DOHH2 (cell line): ENCODE measurements around the gene MUC6.

ENCODE experiments used
- H3F3A ChIP-seq: fragments of 200-600 bp; sonication (generic), shearing (Covaris generic); 2 replicates; pipeline ENCODE4 v1.6.0; 2016; ENCODE audit warnings: antibody characterized with exemption, mild to moderate bottlenecking; ENCODE audit not compliant: control insufficient read depth, insufficient read depth
- H3K27ac ChIP-seq: fragments of 200-600 bp; sonication (generic); 2 replicates; pipeline ENCODE4 v1.5.1; 2014; ENCODE audit warnings: low read depth, mild to moderate bottlenecking, low read length, moderate library complexity
- H3K27me3 ChIP-seq: fragments of 200-600 bp; sonication (generic); 2 replicates; pipeline ENCODE4 v1.6.1; 2014; ENCODE audit warnings: mild to moderate bottlenecking, low read length, mixed read lengths; ENCODE audit not compliant: control insufficient read depth
- H3K36me3 ChIP-seq: fragments of 200-600 bp; sonication (generic); 2 replicates; pipeline ENCODE4 v1.6.1; 2014; ENCODE audit warnings: mild to moderate bottlenecking, low read length, moderate library complexity, mixed read lengths; ENCODE audit not compliant: control insufficient read depth
- H3K4me1 ChIP-seq: fragments of 200-600 bp; sonication (generic); 2 replicates; pipeline ENCODE4 v1.6.1; 2014; ENCODE audit warnings: mild to moderate bottlenecking, low read length, mixed read lengths; ENCODE audit not compliant: control insufficient read depth
- H3K4me2 ChIP-seq: fragments of 200-600 bp; sonication (generic); 2 replicates; pipeline ENCODE4 v1.6.0; 2014; ENCODE audit warnings: mild to moderate bottlenecking, low read length, moderate library complexity
- H3K4me3 ChIP-seq: fragments of 200-600 bp; sonication (generic); 2 replicates; pipeline ENCODE4 v1.5.1; 2014; ENCODE audit warnings: mild to moderate bottlenecking, low read length, mixed read lengths
- H3K79me2 ChIP-seq: fragments of 200-600 bp; sonication (generic); 2 replicates; pipeline ENCODE4 v1.6.1; 2014; ENCODE audit warnings: mild to moderate bottlenecking, low read length, mixed read lengths; ENCODE audit not compliant: control insufficient read depth
- H3K9me2 ChIP-seq: fragments of 200-600 bp; sonication (generic); replicated peaks from 2 replicates; pipeline ENCODE4 v1.6.1; 2014; ENCODE audit warnings: mild to moderate bottlenecking, low read length, mixed read lengths; ENCODE audit not compliant: control insufficient read depth
- H3K9me3 ChIP-seq: fragments of 200-600 bp; sonication (generic); 2 replicates; pipeline ENCODE4 v1.6.1; 2014; ENCODE audit warnings: antibody characterized with exemption, low read length, mixed read lengths; ENCODE audit not compliant: control insufficient read depth, insufficient read depth
- H4K20me1 ChIP-seq: fragments of 200-600 bp; sonication (generic); 2 replicates; pipeline ENCODE4 v1.6.0; 2014; ENCODE audit warnings: low read depth, mild to moderate bottlenecking, antibody characterized with exemption, low read length, moderate library complexity; ENCODE audit not compliant: control insufficient read depth, insufficient read depth
- EZH2phosphoT487 ChIP-seq: fragments of 200-600 bp; sonication (generic); IDR thresholded peaks from 2 replicates; pipeline ENCODE4 v1.6.1; 2017; ENCODE audit warnings: borderline replicate concordance, mild to moderate bottlenecking, antibody characterized with exemption, low read length, moderate library complexity, mixed read lengths
- TF ChIP-seq, protein P1 (sequence below): fragments of 200-600 bp; sonication (generic); IDR thresholded peaks from one replicate; pipeline ENCODE4 v1.5.1; 2014; ENCODE audit warnings: antibody characterized with exemption, mild to moderate bottlenecking, low read depth, low read length; ENCODE audit not compliant: poor library complexity, severe bottlenecking

The MUC6 gene

DNA sequence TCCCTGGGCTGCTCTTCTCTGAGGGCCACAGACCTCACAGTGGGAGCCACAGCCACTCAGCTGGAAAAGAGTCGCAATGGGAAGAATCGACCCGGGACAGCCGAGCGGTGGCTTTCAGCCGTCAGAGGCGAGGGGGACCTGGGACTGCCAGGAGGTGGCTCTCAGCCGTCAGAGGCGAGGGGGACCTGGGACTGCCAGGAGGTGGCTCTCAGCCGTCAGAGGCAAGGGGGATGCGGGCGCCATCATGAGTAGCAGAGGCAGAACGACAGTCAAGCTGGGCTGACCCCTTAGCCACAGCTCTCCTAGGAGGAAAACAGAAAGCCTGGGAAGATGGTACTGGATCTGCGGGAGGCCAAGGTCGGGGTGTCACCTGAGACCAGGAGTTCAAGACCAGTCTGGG is 23.2 kb upstream of the MUC6 start:
- Histone ChIP-seq H4K20me1 (no peaks in the 10 kb centered on the region), H3F3A (no peaks in the 10 kb centered on the region), H3K4me2 (no peak overlapping the region), H3K9me2 (no peaks in the 10 kb centered on the region), H3K27me3 (no peaks in the 10 kb centered on the region), H3K36me3 (no peaks in the 10 kb centered on the region), H3K27ac (no peak overlapping the region), H3K4me1 (no peaks in the 10 kb centered on the region), H3K79me2 (no peaks in the 10 kb centered on the region), H3K4me3 (no peak overlapping the region), H3K9me3 (no peaks in the 10 kb centered on the region)
- TF ChIP-seq, protein P1, sequence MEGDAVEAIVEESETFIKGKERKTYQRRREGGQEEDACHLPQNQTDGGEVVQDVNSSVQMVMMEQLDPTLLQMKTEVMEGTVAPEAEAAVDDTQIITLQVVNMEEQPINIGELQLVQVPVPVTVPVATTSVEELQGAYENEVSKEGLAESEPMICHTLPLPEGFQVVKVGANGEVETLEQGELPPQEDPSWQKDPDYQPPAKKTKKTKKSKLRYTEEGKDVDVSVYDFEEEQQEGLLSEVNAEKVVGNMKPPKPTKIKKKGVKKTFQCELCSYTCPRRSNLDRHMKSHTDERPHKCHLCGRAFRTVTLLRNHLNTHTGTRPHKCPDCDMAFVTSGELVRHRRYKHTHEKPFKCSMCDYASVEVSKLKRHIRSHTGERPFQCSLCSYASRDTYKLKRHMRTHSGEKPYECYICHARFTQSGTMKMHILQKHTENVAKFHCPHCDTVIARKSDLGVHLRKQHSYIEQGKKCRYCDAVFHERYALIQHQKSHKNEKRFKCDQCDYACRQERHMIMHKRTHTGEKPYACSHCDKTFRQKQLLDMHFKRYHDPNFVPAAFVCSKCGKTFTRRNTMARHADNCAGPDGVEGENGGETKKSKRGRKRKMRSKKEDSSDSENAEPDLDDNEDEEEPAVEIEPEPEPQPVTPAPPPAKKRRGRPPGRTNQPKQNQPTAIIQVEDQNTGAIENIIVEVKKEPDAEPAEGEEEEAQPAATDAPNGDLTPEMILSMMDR, result no peak
- TF ChIP-seq EZH2phosphoT487, result no peak

DNA sequence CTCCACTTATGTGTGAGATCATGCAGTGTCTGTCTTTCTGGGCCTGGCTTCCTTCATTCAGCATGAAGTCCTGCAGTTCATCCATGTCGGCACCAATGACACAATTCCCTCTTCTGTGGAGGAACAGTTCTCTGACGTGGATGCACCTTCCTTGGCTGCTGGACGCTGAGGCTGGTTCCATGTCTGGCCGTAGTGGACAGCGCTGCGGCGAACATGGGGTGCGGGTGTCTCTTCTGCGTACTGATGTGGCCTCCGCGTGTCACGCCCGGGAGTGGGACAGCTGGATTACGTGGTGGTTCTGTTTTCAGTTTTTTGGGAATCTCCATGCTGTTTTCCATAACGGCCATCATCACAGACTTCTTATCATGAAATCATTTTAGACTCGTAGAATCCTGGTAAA is 21.3 kb upstream of the MUC6 start:
- no peaks in the 10 kb centered on the region for H3K9me2 ChIP-seq
- H3K4me1 ChIP-seq, result no peaks in the 10 kb centered on the region
- H3F3A ChIP-seq, result no peaks in the 10 kb centered on the region
- H3K27me3 ChIP-seq, result no peaks in the 10 kb centered on the region
- no peaks in the 10 kb centered on the region for H3K79me2 ChIP-seq
- no peak overlapping the region for H3K27ac ChIP-seq
- no peaks in the 10 kb centered on the region for H3K36me3 ChIP-seq
- H4K20me1 ChIP-seq, result no peaks in the 10 kb centered on the region
- no peaks in the 10 kb centered on the region for H3K9me3 ChIP-seq
- H3K4me2 ChIP-seq, result no peak overlapping the region
- TF ChIP-seq, protein P1, result no peak
- TF ChIP-seq EZH2phosphoT487, result no peak
- H3K4me3 ChIP-seq, result no peak overlapping the region

DNA sequence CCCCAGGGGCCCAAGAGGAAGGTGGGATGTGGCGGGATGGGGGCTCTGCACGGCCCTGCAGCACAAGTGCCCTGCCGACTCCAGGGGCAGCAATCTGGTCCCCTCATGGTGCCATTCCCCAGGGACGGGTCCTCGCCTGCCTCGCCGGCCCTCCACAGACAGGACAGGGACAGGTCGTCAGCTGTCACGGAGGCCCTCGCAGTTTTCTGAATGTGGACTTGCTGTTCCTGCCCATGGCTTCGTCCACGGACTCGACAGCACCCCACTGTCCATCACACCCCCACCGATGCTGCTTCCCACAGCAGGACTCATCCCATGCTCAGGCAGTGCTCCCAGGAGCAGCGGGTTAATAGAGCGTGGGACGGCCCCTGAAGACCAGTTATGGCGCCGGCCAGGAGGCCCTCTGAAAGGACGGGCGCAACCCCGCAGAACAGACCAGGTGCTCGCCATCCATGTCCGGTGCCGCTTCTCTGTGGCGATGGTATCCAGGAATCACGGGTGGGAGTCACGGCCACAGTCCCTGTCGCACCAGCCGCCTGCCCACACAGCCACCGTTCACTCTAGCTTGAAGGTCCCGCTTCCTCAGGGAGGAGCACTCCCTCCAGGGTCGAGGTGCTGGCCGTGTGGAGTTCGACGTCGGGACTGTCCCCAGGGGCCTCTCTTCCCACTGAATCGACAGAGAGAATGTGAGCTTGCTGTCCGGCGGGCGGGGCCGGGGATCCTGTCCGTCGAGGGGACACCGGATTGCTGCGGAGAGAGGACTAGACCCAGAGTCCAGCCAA is 19.7 kb upstream of the MUC6 start:
- no peaks in the 10 kb centered on the region for H3F3A ChIP-seq
- no peak overlapping the region for H3K4me2 ChIP-seq
- H3K36me3 ChIP-seq, result no peaks in the 10 kb centered on the region
- H3K4me3 ChIP-seq, result no peak overlapping the region
- H3K9me3 ChIP-seq, result no peaks in the 10 kb centered on the region
- H3K9me2 ChIP-seq, result no peaks in the 10 kb centered on the region
- no peaks in the 10 kb centered on the region for H3K79me2 ChIP-seq
- H3K27ac ChIP-seq, result no peak overlapping the region
- H3K27me3 ChIP-seq, result no peaks in the 10 kb centered on the region
- TF ChIP-seq, protein P1, result no peak
- no peak for TF ChIP-seq EZH2phosphoT487
- no peaks in the 10 kb centered on the region for H4K20me1 ChIP-seq
- 0 out of 2 replicates have a peak, but pooled peaks cover under 1% of the 10 kb centered on the region for H3K4me1 ChIP-seq
